ENCODE data around the gene GTPBP1. TPM values are rescaled to one million over a fixed set of nuclear protein-coding genes. Genes with fewer than 3 reads are reported as not detected.

The GTPBP1 gene
- total RNA-seq, 1 donor from 2014 or later, result 73.1 TPM

GRCh38 chr22:38745676-38746460 lies 40.1 kb downstream of the GTPBP1 start:
- H3K4me1 Mint-ChIP-seq, result no peaks in the 10 kb centered on the region
- no peaks in the 10 kb centered on the region for H3K27me3 Mint-ChIP-seq (ENCODE audit: low read depth)
- DNase-seq (ENCODE audit: low spot score in 2 of 2, unreplicated experiment in 2 of 2), result no peak
- H3K36me3 Mint-ChIP-seq, result peaks cover 30% of the 10 kb centered on the region
- H3K27ac Mint-ChIP-seq, result no peak overlapping the region
- H3K9me3 Mint-ChIP-seq, result no peaks in the 10 kb centered on the region
- no peak for TF ChIP-seq CTCF (IDR thresholded peaks at IDR 0.05; ENCODE audit: unreplicated experiment)
- H3K4me3 Mint-ChIP-seq, result no peak overlapping the region

- Mint-ChIP-seq H3K4me3 (no peak overlapping the region), H3K27ac (peak overlapping the region; percentile 43), H3K27me3 (ENCODE audit: low read depth) (no peaks in the 10 kb centered on the region), H3K9me3 (no peaks in the 10 kb centered on the region), H3K4me1 (peaks cover under 1% of the 10 kb centered on the region), H3K36me3 (peaks cover 27% of the 10 kb centered on the region)
- no peak for TF ChIP-seq CTCF (IDR thresholded peaks at IDR 0.05; ENCODE audit: unreplicated experiment)
- no peak for DNase-seq (ENCODE audit: low spot score in 2 of 2, unreplicated experiment in 2 of 2)
Observed at GRCh38 chr22:38748487-38749136, 42.9 kb downstream of the GTPBP1 start.

GRCh38 chr22:38750104-38750503 lies 44.4 kb downstream of the GTPBP1 start:
- no peak overlapping the region for H3K4me3 Mint-ChIP-seq
- TF ChIP-seq CTCF (IDR thresholded peaks at IDR 0.05; ENCODE audit: unreplicated experiment), result no peak
- H3K27ac Mint-ChIP-seq, result no peak overlapping the region

GRCh38 chr22:38750638-38751037 lies 44.9 kb downstream of the GTPBP1 start:
- H3K27me3 Mint-ChIP-seq (ENCODE audit: low read depth), result no peaks in the 10 kb centered on the region
- TF ChIP-seq CTCF (IDR thresholded peaks at IDR 0.05; ENCODE audit: unreplicated experiment), result no peak
- peaks cover 21% of the 10 kb centered on the region for H3K36me3 Mint-ChIP-seq
- no peak overlapping the region for H3K4me3 Mint-ChIP-seq
- no peaks in the 10 kb centered on the region for H3K9me3 Mint-ChIP-seq
- no peak for DNase-seq (ENCODE audit: low spot score in 2 of 2, unreplicated experiment in 2 of 2)
- H3K27ac Mint-ChIP-seq, result no peak overlapping the region
- peaks cover 15% of the 10 kb centered on the region for H3K4me1 Mint-ChIP-seq

More at GRCh38 chr22:38750104-38750503, 44.4 kb downstream of the GTPBP1 start:
- H3K36me3 Mint-ChIP-seq, result peaks cover 23% of the 10 kb centered on the region
- peaks cover 14% of the 10 kb centered on the region for H3K4me1 Mint-ChIP-seq
- no peak for DNase-seq (ENCODE audit: low spot score in 2 of 2, unreplicated experiment in 2 of 2)
- no peaks in the 10 kb centered on the region for H3K27me3 Mint-ChIP-seq (ENCODE audit: low read depth)
- H3K9me3 Mint-ChIP-seq, result no peaks in the 10 kb centered on the region

GRCh38 chr22:38751066-38751421 lies 45.3 kb downstream of the GTPBP1 start:
- H3K4me1 Mint-ChIP-seq, result peaks cover 15% of the 10 kb centered on the region
- peaks cover 21% of the 10 kb centered on the region for H3K36me3 Mint-ChIP-seq
- no peak overlapping the region for H3K27ac Mint-ChIP-seq
- DNase-seq (ENCODE audit: low spot score in 2 of 2, unreplicated experiment in 2 of 2), result no peak
- no peak for TF ChIP-seq CTCF (IDR thresholded peaks at IDR 0.05; ENCODE audit: unreplicated experiment)
- no peak overlapping the region for H3K4me3 Mint-ChIP-seq
- no peaks in the 10 kb centered on the region for H3K9me3 Mint-ChIP-seq
- H3K27me3 Mint-ChIP-seq (ENCODE audit: low read depth), result no peaks in the 10 kb centered on the region
